Urinary bladder (tissue), 4 donors: ENCODE results near the gene RANBP17. TPM values are rescaled to one million over a fixed set of nuclear protein-coding genes. Genes with fewer than 3 reads are reported as not detected.

Experiments
- DNase-seq: peaks from one replicate; pipeline ENCODE4 v3.0.0-alpha.2; 2015; ENCODE audit errors: extremely low spot score
- H3K27ac ChIP-seq: one replicate; pipeline ENCODE4 v1.5.1; 2013; ENCODE audit warnings: low read depth, mild to moderate bottlenecking, moderate library complexity
- H3K36me3 ChIP-seq: one replicate; pipeline ENCODE4 v1.6.1; 2013; ENCODE audit warnings: mild to moderate bottlenecking, moderate library complexity; ENCODE audit not compliant: insufficient read depth
- H3K4me1 ChIP-seq: one replicate; pipeline ENCODE4 v1.6.1; 2013; ENCODE audit warnings: mild to moderate bottlenecking, moderate library complexity; ENCODE audit not compliant: insufficient read depth
- H3K4me3 ChIP-seq: one replicate; pipeline ENCODE4 v1.5.1; 2013; ENCODE audit warnings: low read depth, low read length
- WGBS: extraction: QIAGEN DNeasy Blood & Tissue Kit; methylation state at CpG from one replicate; pipeline ENCODE4 v1.1.7; 2013; 5-methylcytosine and 5-hydroxymethylcytosine counted together
- polyA plus RNA-seq: library from polyadenylated mRNA; stranded (reverse); fragments of 200-250 nt; gene quantifications from one replicate; pipeline ENCODE4 v1.2.3, GENCODE V29; 2013
- total RNA-seq: library from RNA; depleted of rRNA; stranded (reverse); fragments of >200 nt; gene quantifications from one replicate; pipeline ENCODE4 v1.2.3, GENCODE V29; 2014
- donor health status: healthy with polysubstance abuse.
- donor health status: healthy.

RANBP17 gene
- total and polyA plus RNA-seq, 2 donors: 2.4 to 96.5 TPM

GRCh38 chr5:171306781-171307591 lies 445.2 kb downstream of the RANBP17 start:
- DNase-seq: no peak
- Histone ChIP-seq H3K4me3 (no peak overlapping the region), H3K4me1 (peaks cover 2% of the 10 kb centered on the region), H3K36me3 (no peaks in the 10 kb centered on the region), H3K27ac (no peak overlapping the region)
- WGBS: 22% methylated on average over 10 of the region's 10 CpGs

DNA sequence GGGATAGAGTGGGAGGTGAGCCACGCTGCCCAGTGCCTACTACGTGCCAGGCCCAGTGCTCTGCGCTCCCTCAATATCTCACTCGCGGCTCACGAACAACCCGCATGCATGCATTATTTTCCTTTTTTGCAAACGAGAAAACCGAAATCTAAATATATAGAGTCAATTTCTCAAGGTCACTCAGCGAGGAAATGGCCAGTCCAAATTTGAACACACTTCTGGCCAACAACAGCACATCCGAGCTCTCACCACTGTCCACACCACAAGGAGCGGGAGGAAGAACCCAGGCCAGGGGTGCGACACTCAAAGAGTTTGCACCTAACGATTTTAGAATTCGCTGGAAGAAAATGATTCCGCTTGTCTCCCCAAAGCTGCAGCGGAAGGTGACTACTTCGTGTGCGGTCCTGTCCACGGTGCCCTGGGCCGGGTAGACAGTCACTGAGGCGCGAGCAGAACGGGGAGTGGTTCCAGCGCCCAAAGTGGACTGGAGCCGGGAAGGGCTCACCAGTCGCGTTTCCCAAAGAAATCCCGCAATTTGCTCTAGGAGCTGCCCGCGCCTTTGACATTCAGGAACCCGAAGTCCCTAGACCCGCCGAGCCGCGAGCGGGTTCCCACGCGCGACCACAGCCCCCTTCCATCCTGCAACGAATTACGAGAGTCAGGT lies 446.1 kb downstream of the RANBP17 start:
- peaks cover 2% of the 10 kb centered on the region for H3K4me1 ChIP-seq
- H3K36me3 ChIP-seq: no peaks in the 10 kb centered on the region
- no peak for DNase-seq
- 16% methylated on average over 42 of the region's 42 CpGs for WGBS
- H3K27ac ChIP-seq: no peak overlapping the region
- H3K4me3 ChIP-seq: no peak overlapping the region

- 3% methylated on average over 73 of the region's 73 CpGs for WGBS
- DNase-seq: peak; percentile 46
Observed at GRCh38 chr5:171308453-171309275, 446.8 kb downstream of the RANBP17 start, which contains the start of gene TLX3. TSS of gene TLX3 (plus strand) at chr5:171309248. CDS start at chr5:171309366, 118 bp downstream.

DNA sequence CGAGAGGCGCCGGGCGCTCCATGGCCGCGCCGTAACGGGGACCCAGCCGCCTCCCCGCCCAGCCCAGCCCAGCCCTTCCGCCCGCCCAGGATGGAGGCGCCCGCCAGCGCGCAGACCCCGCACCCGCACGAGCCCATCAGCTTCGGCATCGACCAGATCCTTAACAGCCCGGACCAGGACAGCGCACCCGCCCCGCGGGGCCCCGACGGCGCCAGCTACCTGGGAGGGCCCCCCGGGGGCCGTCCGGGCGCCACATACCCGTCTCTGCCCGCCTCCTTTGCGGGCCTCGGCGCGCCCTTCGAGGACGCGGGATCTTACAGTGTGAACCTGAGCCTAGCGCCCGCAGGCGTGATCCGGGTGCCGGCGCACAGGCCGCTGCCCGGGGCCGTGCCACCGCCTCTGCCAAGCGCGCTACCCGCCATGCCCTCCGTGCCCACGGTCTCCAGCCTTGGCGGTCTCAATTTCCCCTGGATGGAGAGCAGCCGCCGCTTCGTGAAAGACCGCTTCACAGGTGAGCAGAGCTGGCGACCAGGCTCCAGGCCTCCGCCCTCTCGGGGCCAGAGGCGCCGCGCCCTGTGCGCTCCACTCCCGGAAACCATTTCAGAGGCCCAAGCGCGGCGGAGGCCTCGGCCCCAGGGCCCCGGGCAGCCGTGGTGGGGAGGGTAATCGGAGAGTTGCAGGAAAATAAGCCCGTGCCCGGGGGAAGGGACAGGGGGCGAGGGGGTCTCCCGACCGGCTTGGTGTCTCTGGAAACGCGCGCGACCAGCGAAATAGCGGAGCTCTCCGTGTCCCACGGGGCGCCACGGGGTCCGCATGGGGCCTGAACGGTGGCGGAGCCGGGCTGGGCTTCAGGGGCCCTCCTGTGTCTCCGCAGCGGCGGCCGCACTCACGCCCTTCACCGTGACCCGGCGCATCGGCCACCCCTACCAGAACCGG lies 447.7 kb downstream of the RANBP17 start:
- Histone ChIP-seq H3K36me3 (no peaks in the 10 kb centered on the region), H3K4me1 (peaks cover 2% of the 10 kb centered on the region), H3K4me3 (no peak overlapping the region), H3K27ac (no peak overlapping the region)
- 3% methylated on average over 106 of the region's 106 CpGs for WGBS
- no peak for DNase-seq

More at GRCh38 chr5:171308453-171309275, 446.8 kb downstream of the RANBP17 start, which contains the start of gene TLX3:
- Histone ChIP-seq H3K36me3 (no peaks in the 10 kb centered on the region), H3K27ac (no peak within 1 kb of the TSS), H3K4me1 (peaks cover 2% of the 10 kb centered on the region), H3K4me3 (no peak within 1 kb of the TSS)

- H3K4me1 ChIP-seq: peaks cover 2% of the 10 kb centered on the region
- H3K36me3 ChIP-seq: no peaks in the 10 kb centered on the region
- no peak overlapping the region for H3K27ac ChIP-seq
- 4% methylated on average over 41 of the region's 41 CpGs for WGBS
- no peak for DNase-seq
- no peak overlapping the region for H3K4me3 ChIP-seq
Observed at GRCh38 chr5:171310212-171310818, 448.5 kb downstream of the RANBP17 start.

- peaks cover 2% of the 10 kb centered on the region for H3K4me1 ChIP-seq
- WGBS: 2% methylated on average over 41 of the region's 41 CpGs
- DNase-seq: no peak
- H3K36me3 ChIP-seq: no peaks in the 10 kb centered on the region
- H3K4me3 ChIP-seq: no peak overlapping the region
- H3K27ac ChIP-seq: no peak overlapping the region
Observed at GRCh38 chr5:171310819-171311321, 449.1 kb downstream of the RANBP17 start.

DNA sequence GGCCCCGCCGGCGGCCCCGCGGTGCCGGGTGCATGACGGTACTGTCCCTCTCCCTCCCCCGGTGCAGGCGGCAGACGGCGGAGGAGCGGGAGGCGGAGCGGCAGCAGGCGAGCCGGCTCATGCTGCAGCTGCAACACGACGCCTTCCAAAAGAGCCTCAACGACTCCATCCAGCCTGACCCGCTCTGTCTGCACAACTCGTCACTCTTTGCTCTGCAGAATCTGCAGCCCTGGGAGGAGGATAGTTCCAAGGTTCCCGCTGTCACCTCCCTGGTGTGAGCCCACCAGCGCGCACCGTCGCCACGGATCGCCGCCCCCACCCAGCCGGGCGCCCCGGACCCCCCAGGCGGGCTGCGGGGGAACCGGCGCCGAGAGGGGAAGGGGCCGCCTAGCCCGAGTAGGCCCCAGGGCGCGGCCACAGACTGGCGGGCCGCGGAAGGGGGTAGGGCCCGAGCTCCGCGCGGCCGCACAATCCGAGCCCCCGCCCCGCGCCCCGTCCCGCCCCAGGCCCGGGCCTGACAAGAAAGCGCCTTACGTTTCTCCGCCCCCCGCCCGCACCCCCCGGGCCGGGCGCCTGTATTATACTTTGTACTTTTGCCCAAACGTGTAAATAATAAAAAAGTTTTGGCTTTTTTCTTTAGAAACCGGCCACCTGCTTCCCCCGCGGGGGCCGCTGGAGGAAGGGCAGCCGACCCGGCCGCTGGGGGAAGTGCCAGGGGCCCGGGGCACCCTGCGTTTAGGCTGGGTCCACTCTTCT lies 449.7 kb downstream of the RANBP17 start:
- Histone ChIP-seq H3K36me3 (no peaks in the 10 kb centered on the region), H3K27ac (no peak overlapping the region), H3K4me3 (peak overlapping the region; percentile 2), H3K4me1 (peaks cover 2% of the 10 kb centered on the region)
- 2% methylated on average over 73 of the region's 74 CpGs for WGBS
- DNase-seq: no peak

GRCh38 chr5:171312129-171312974 lies 450.5 kb downstream of the RANBP17 start:
- H3K4me3 ChIP-seq: peak overlapping the region; percentile 2
- DNase-seq: no peak
- H3K36me3 ChIP-seq: no peaks in the 10 kb centered on the region
- no peak overlapping the region for H3K27ac ChIP-seq
- H3K4me1 ChIP-seq: peaks cover 2% of the 10 kb centered on the region
- 3% methylated on average over 74 of the region's 74 CpGs for WGBS

GRCh38 chr5:171313481-171314206 lies 451.8 kb downstream of the RANBP17 start:
- Histone ChIP-seq H3K36me3 (no peaks in the 10 kb centered on the region), H3K4me3 (no peak overlapping the region), H3K27ac (no peak overlapping the region), H3K4me1 (peaks cover 2% of the 10 kb centered on the region)
- WGBS: 10% methylated on average over 37 of the region's 37 CpGs
- no peak for DNase-seq

DNA sequence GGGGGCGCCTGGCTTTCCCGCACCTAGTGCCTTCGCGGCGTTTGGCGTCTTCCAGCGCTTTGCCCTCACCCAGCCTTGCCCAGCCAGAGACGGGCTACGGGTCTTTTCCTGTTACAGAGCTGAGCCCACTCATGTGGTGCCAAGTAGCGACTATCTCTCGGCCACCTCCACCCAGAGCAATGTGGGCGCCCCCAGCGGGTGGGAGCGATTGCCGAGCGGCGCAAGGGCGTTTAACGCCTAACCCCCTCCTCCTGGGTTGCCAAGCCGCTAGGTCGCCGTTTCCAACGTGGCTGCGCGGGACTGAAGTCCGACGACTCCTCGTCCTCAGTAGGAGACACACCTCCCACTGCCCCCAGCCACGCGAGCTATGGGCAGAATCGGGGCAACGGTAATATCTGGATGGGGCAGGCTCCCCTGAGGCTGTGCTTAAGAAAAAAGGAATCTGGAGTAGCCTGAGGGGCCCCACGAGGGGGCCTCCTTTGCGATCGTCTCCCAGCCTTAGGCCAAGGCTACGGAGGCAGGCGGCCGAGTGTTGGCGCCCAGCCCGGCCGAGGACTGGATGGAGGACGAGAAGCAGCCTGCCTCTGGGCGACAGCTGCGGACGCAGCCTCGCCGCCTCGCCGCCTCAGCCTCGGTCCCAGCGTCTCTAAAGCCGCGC lies 453.0 kb downstream of the RANBP17 start:
- Histone ChIP-seq H3K27ac (no peak overlapping the region), H3K4me1 (peaks cover 2% of the 10 kb centered on the region), H3K36me3 (no peaks in the 10 kb centered on the region), H3K4me3 (peak overlapping the region; percentile 10)
- DNase-seq: no peak
- 4% methylated on average over 53 of the region's 53 CpGs for WGBS
